Epithelial cell of esophagus (primary cell): Measurements from ENCODE around the gene SESN3.
"Not testable (repeated sequence)": the region's sequence is repeated elsewhere in the genome, so short reads cannot be mapped to it uniquely, and the experiment has no call there.

Experiments
- DNase-seq: peaks from one replicate; pipeline ENCODE4 v3.0.0; 2010; ENCODE audit warnings: low read depth
- H3K4me3 ChIP-seq: 2 replicates; pipeline ENCODE4 v1.5.1; 2011; ENCODE audit warnings: mild to moderate bottlenecking, low read length, control low read depth
- CTCF ChIP-seq: IDR thresholded peaks from 2 replicates; pipeline ENCODE4 v1.5.1; 2011; ENCODE audit warnings: low read depth, mild to moderate bottlenecking, low read length, control low read depth, inconsistent platforms; ENCODE audit not compliant: insufficient read depth; ENCODE audit errors: missing control alignments

Gene SESN3

GRCh38 chr11:95256321-95256779 is 25.3 kb upstream of the SESN3 start:
- no peak for TF ChIP-seq CTCF
- DNase-seq, result peak; percentile 45
- no peak overlapping the region for H3K4me3 ChIP-seq

- TF ChIP-seq CTCF, result no peak
- DNase-seq, result no peak
- no peak overlapping the region for H3K4me3 ChIP-seq
Observed at GRCh38 chr11:95255251-95256145, 24.5 kb upstream of the SESN3 start.

- no peak overlapping the region for H3K4me3 ChIP-seq
- DNase-seq, result no peak
- TF ChIP-seq CTCF, result no peak
Observed at GRCh38 chr11:95254716-95255115, 23.7 kb upstream of the SESN3 start.

DNA sequence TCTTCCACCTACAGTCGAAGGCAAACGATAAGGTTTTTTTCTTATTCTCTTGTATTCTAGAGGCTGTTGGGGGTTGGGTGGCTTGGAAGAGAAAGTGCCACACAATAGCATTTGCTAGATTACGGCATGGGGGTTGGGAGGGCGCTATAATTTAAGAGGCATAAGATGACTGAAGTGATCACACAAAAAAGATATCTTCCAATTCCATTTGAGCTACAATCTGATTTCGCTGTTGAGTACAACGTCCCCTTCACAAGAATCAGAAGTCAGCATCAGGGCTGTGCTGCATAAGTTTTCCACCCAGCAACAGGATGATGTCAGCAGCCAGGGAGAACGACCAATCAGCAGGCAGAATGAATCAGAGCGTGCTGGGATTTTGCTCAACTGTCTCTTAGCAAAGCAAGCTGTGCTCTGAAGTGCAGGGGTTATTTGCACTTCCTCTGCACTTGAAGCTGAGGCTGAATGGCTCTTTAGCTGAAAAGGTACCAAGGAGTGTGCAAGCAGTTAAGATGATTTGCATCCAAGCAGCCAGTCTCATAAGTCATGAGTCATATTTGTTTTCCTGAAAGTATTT is 23.2 kb upstream of the SESN3 start:
- DNase-seq, result peak; percentile 95
- TF ChIP-seq CTCF, result no peak
- H3K4me3 ChIP-seq, result no peak overlapping the region

DNA sequence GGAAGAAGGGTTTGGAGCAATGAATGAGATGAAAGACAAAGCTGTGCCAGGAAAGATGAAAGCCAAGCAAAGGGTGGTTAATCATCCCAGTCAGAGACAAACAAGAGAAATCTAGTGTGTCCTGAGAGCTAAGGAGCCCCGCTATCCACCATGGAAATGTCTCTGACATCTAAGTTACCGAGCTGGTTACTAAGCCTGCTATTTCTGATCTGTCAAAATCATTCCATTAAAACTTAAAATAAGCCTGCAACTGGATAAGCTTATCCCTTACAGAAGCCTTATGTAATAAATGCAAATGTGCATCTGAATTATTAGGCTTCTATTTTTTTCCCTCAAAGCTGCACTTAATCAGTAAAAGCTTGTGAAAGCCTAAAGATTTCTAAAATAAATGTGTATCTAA is 22.1 kb upstream of the SESN3 start:
- H3K4me3 ChIP-seq, result no peak overlapping the region
- no peak for DNase-seq
- TF ChIP-seq CTCF, result no peak

DNA sequence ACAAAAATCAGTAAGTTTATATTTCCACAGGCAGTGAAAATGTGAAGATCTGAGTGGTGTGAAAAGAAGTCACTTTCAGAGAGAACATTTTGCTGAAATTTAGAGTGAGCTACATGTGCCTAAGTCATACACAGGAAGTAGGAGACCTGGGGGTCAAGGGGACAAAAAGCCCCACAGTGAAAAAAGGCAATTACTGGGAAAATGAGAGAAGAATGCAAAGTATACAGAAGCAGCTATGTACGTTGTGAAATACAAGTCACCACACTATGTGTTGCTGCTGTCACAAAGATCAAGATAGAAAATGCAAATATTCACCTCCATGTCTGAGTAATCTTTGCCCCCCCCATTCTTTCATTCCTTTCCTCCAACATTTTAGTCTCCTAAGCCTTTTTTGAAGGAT is 21.6 kb upstream of the SESN3 start:
- TF ChIP-seq CTCF, result no peak
- DNase-seq, result no peak
- no peak overlapping the region for H3K4me3 ChIP-seq

DNA sequence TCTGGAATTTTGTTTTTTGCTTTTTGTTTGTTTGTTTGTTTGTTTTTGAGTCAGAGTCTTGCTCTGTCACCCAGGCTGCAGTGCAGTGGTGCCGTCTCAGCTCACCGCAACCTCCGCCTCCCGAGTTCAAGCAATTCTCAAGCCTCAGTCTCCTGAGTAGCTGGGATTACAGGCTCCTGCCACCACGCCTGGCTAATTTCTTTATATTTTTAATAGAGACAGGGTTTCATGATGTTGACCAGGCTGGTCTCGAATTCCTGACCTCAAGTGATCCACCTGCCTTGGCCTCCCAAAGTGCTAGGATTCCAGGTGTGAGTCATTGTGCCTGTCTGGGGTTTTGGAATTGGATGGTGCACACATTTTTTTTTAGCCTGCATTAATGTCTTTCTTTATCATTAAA is 20.9 kb upstream of the SESN3 start:
- not testable (repeated sequence) for H3K4me3 ChIP-seq, DNase-seq
